GM12864 (cell line): Measurements from ENCODE around the gene WDR45.

Experiments
- DNase-seq: peaks from one replicate; pipeline ENCODE4 v3.0.0-alpha.2; 2011; ENCODE audit warnings: low read depth
- H3K4me3 ChIP-seq: 2 replicates; pipeline ENCODE4 v1.5.1; 2011; ENCODE audit warnings: mild to moderate bottlenecking, low read depth, low read length, control low read depth
- TF ChIP-seq, protein P1 (sequence below): IDR thresholded peaks from 2 replicates; pipeline ENCODE4 v1.5.1; 2011; ENCODE audit warnings: low read depth, mild to moderate bottlenecking, moderate library complexity, low read length, control low read depth, inconsistent platforms; ENCODE audit errors: missing control alignments

The WDR45 gene

DNA sequence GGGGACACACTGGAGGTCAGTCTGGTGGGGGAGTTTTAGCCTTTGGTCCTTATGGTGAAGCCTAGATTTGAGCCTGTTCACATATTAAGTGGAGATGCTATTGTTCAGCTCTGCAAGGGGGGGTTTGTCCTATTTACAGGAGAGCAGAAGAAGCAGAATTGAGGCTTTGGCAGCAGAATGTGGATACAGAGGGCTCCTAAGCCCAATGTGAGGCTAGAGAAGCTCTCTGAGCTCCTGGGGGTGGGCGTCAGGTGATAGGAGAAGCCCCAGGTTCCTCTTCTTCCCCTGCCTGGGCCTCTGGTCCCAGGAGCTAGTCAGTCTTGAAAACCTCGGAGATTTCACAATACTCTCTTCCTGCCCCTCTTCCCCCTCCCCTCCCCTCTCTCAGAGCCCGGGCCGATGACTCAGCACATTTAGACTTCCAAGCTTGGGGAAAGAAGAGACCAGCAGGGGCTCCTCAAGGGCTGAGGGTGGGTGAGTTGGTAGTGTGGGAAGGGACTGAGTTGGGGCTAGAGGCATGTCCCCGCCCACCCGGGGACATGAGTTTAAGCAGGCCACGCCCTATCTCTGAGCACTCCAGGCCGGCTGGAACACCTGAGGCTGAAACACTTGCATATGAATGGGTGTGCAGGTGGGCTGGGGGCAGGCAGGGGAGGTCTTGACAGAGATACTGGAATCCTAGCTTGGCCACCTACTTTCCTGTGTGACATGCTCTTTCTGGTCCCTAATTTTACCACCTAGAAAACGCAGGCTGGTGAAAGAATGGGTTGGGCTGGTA lies 39.9 kb downstream of the WDR45 start:
- no peak overlapping the region for H3K4me3 ChIP-seq
- TF ChIP-seq, protein P1, sequence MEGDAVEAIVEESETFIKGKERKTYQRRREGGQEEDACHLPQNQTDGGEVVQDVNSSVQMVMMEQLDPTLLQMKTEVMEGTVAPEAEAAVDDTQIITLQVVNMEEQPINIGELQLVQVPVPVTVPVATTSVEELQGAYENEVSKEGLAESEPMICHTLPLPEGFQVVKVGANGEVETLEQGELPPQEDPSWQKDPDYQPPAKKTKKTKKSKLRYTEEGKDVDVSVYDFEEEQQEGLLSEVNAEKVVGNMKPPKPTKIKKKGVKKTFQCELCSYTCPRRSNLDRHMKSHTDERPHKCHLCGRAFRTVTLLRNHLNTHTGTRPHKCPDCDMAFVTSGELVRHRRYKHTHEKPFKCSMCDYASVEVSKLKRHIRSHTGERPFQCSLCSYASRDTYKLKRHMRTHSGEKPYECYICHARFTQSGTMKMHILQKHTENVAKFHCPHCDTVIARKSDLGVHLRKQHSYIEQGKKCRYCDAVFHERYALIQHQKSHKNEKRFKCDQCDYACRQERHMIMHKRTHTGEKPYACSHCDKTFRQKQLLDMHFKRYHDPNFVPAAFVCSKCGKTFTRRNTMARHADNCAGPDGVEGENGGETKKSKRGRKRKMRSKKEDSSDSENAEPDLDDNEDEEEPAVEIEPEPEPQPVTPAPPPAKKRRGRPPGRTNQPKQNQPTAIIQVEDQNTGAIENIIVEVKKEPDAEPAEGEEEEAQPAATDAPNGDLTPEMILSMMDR: no peak
- peak; percentile 13 for DNase-seq

DNA sequence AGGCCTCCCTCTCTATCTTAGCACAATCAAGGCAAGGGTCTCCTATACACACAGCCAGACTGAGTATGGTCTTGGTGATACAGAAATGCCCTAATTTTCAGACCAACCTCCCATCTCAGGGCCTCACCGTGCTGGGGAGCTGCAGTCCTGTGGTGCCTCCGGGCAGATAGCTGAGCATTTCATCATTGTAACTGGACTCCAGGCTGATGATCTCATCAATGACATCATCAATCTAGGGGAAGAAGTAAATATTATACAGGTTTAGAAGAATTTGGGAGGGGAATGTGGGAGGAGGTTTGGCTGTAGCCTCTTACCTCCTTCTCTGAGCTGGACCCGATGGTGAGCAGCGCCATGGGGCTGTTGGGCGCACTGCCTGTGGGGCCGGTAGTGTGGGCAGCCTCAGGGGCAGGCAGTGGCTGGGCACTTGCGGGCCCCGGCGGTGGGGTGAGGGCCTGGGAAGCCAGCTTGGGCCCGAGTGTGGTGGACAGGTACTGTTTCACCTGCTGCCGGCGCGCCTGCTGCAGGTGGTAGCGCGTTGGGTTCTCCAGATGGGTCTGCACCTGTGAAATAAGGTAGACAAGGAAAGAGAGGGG lies 41.7 kb downstream of the WDR45 start:
- no peak overlapping the region for H3K4me3 ChIP-seq
- TF ChIP-seq, protein P1: no peak
- no peak for DNase-seq

DNA sequence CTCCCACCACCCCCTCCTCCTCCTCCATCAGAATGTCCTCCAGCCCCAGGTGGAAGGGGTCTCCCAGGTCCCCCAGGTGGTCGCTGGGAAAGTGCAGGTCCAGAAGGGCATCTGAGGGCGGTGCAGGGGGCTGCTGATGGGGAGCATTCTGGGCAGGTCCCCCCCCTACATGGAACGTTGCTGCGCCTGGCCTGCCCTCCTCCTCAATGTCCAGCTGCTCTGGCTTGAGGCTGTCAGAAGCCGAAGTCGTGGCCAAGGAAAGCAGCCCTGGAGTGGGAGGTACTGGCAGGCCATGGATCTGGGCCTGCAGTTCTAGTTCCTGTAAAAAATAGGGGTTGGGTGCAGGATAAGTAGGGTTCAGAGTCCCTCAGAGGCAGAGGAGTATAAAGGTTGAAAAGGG lies 49.4 kb downstream of the WDR45 start:
- TF ChIP-seq, protein P1: no peak
- no peak overlapping the region for H3K4me3 ChIP-seq
- no peak for DNase-seq

DNA sequence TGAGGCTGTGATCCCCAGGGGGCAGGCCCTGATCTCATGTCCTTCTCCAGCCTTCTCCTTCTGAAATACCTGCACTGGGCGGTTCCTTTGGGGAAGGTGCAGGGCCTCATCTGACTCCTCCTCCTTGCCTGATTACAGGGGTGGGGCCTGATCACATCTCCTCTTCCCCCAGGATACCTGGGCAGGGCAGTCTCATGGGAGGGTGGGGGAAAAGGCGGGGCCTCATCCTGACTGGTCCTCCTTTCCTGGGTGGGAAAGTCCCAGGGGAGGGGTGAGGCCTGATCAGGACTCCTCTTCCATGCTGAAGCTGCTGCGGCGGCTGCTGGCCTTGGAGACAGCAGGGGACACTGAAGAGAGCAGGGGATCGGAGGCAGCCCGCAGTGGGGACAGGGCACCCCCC lies 49.8 kb downstream of the WDR45 start:
- TF ChIP-seq, protein P1: no peak
- DNase-seq: no peak
- no peak overlapping the region for H3K4me3 ChIP-seq
